Measurements from ENCODE around the gene GRB10.

GRB10 gene

GRCh38 chr7:50651271-50651989 lies 131.3 kb downstream of the GRB10 start:
- no peak for DNase-seq

DNA sequence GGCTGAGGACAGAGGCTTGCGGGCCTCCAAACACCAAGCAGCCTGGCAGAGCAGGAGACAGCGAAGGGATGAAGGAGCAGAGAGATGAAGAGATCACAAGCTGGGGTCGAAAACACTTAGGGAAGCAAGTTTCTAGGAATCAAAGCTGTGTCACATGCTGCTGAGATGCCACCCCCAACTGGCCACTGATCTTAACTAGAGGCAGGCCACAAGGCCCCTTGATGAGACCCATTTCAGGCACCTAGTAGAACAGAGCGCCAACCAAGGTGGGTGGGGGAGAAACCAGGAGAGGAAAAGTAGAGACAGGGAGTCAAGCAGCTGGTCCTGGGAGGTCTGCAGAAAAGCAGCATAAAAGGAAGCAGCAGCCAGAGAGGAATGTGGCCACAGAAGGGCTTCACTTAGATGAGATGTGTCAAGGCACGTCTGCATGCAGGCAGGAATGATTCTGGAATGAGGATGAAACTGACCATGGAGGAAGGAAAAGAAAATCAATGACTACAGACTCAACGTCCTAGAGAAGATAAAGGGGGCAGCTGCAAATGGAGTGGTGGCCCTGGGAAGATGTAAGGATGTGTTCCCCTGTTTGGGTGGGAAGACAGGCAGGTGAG lies 132.5 kb downstream of the GRB10 start:
- no peak for DNase-seq

DNA sequence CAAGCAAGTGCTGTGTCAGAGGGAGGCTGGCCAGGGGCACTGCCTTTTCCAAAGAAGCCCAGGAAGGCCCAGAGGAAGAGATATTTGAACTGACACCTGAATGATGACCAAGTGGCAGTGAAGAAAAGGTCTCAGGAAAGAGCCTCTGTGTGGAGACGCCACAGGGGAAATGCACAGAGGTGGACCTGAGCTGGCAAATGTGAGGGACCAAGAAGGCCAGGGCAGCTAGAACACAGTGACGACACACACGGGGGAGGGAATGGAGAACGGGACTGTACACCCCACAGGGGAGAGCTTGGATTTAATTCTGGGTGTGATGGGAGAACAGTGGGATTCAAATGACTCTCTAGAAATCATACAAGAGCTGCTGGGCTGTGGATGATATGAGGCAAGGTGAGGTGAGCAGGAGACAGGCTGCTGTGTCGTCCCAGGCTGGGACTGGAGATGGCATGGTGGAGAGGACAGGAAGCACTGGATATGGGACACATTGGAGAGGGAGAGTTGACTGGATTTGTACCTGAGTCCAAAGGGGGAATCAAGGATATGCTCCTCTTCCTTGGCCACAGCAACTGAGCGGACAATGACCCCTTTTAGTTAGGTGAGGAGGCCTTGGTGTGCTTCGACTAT lies 133.3 kb downstream of the GRB10 start:
- DNase-seq: no peak

GRCh38 chr7:50648570-50649169 lies 134.0 kb downstream of the GRB10 start:
- DNase-seq: no peak

DNA sequence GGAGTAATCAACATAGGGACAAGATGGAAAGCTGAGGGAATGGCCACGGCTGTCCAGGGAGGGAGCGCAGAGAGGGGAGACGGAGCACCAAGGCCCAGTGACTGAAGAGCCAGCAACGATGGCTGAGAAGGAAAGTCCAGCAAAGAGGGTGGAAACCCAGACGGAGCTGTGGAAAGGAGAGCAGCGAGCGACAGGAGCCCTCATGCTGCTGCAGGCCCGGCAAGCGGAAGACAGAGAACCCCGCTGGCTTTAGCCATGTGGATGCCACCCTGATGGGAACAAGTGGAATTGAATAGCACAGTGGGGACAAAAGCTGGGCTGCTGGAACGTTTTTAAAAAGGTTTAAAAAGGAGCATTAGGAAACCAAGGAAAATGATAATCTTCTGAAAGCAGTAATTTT lies 134.6 kb downstream of the GRB10 start:
- DNase-seq: no peak

- no peak for DNase-seq
These were observed 135.3 kb downstream of the GRB10 start for GRCh38 chr7:50647286-50647980.

DNA sequence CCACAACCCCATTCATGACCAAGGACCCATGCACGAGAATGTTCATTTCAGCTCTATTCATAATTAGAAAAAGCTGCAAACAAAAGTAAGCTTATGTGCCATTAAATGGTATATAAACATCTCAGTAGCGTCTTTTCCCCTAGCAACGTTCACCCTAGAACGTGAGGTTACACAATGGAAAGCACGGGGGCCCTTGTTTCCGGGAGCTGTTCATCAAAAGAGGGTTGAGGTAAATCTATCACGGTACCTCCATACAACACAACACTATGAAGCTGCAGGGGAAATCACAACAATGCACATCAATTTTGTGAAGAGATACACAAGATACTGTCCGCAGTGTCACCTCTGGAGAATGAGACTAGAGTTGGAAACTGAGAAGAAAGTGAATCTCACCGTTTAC lies 136.6 kb downstream of the GRB10 start:
- DNase-seq: no peak

DNA sequence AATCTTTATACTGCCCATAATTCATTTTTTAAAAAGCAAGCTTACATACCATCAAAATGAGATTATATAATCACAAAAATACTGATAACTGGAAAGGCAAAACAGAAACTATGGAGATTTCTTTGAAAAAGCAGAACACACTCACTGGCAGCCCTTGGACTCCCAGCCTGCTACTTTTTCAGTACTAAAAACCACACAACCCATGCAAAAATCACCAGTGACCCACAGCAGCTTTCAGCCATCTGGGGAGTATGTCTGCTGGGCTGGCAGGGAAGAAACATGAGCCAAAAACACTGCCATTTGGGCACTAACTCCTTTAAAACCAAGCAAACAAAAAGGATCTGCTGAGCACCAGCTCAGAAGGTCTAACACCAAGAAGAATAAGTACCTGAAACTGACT lies 137.5 kb downstream of the GRB10 start:
- no peak for DNase-seq

- no peak for DNase-seq
These were observed 138.1 kb downstream of the GRB10 start for GRCh38 chr7:50644586-50644985.

DNA sequence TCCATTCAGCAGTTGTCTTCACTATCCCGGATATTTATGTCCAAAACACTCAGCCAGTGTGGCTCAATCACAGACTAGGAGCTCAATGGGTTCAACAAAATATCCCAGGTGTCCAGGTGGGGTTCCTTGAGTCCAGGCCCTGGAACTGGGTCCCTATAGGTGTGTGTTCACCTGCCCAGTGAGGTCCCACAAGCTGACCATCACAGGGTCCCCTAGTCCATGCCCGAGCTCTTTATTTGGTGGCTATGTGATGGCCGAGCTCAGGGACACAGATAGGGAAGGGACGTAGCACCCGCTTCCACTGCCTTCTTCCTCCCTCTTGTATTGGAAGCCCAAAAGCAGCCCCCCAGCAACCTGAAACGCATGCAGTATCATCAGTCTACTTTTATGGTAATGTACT lies 138.6 kb downstream of the GRB10 start:
- DNase-seq: no peak

GRCh38 chr7:50641442-50642405 lies 141.0 kb downstream of the GRB10 start:
- DNase-seq: no peak

- DNase-seq: no peak
These were observed 141.9 kb downstream of the GRB10 start for GRCh38 chr7:50640779-50641178.

- no peak for DNase-seq
These were observed 142.4 kb downstream of the GRB10 start for GRCh38 chr7:50640256-50640655.

GRCh38 chr7:50637725-50638643 lies 144.7 kb downstream of the GRB10 start:
- no peak for DNase-seq

- DNase-seq: no peak
These were observed 148.3 kb downstream of the GRB10 start for GRCh38 chr7:50634378-50634777.

- no peak for DNase-seq
These were observed 149.3 kb downstream of the GRB10 start for GRCh38 chr7:50633414-50633710.

- peak; percentile 50 for DNase-seq
These were observed 149.9 kb downstream of the GRB10 start for GRCh38 chr7:50632561-50633413.

DNA sequence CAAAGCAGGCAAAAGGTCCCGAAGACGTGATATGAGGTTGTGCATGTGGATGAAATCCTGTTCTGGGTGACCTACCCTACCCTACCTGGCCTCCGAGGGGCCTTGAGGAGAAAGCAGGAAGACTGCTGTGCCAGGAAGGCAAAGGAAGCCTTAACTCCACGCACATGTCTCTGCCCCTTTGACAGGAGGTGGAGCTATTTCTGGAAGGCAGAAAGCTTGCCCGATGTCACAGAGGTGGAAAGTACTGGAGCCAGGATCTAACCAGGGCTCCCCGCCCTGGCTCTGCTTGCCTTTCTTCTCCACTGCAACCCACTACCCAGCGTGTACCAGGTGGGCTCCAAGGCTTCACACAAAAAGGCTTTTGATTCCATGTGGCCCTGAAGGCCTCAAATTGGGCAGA lies 151.1 kb downstream of the GRB10 start:
- no peak for DNase-seq

- no peak for DNase-seq
These were observed 151.6 kb downstream of the GRB10 start for GRCh38 chr7:50631100-50631499.

DNA sequence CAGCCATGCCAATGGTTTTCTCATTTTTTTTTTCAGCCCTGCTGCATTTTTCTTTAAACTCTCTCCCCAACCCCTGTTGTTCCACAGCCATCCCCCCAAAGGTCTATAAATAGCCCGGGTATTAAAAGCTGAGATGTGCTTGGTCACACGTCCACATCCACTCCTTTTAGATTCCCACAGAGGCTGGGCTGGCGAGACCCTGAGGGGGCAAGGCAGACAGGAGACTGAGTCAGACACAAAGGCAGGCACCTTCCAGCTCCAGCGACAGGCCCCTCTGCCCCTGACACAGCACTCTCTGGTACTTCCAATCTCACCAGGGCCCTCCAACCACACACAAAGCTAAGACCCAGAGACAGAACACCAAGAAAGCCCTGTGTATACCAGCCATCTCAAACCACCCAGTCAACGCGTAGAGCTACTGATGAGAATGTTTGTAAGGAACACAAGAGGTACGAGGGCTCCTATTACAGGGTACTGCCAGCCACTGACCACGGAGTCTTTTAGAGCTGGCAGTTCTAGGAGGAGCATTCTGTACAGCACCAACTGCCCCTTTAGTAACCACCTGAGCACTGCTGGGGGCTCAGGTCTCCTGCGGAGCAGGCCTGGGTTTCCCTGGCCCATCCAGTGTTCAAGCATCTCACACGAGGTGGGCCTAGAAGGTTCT lies 153.3 kb downstream of the GRB10 start:
- DNase-seq: no peak
